Measurements from ENCODE around the gene MT1X. TPM values are rescaled to one million over a fixed set of nuclear protein-coding genes. Genes with fewer than 3 reads are reported as not detected.
A peak's percentile ranks its signal among the peaks of the same experiment; 100 is the strongest.

The MT1X gene
- total RNA-seq, 1 donor from 2014 or later = 3,049 TPM

- TF ChIP-seq POLR2A (IDR thresholded peaks at IDR 0.05) = no peak
- TF ChIP-seq CTCF (IDR thresholded peaks at IDR 0.05) = no peak
- no peak for TF ChIP-seq POLR2AphosphoS5 (IDR thresholded peaks at IDR 0.05; ENCODE audit: insufficient read depth in 1 of 2, low read depth in 1 of 2)
- Histone ChIP-seq H3K4me3 (peak overlapping the region; percentile 79 to 90), H3K27me3 (no peaks in the 10 kb centered on the region), H3K27ac (peak overlapping the region; percentile 79), H3K4me1 (peaks cover 19% of the 10 kb centered on the region), H3K36me3 (no peaks in the 10 kb centered on the region), H3K9me3 (no peaks in the 10 kb centered on the region)
- no peak for DNase-seq (ENCODE audit: extremely low spot score in 2 of 2)
- intact Hi-C loops (cut with DNase I) = no loop called here
Measured at GRCh38 chr16:56728980-56729734, 46.9 kb downstream of the MT1X start.

GRCh38 chr16:56729735-56730662 lies 47.7 kb downstream of the MT1X start, which contains the start of gene NUP93:
NUP93 (plus strand) TSS chr16:56730129; CDS start chr16:56748248, 18,119 bp downstream.
- Histone ChIP-seq H3K4me1 (peaks cover 19% of the 10 kb centered on the region), H3K27ac (peak within 1 kb of the TSS; percentile 79), H3K9me3 (no peaks in the 10 kb centered on the region), H3K36me3 (no peaks in the 10 kb centered on the region), H3K4me3 (peak within 1 kb of the TSS; percentile 79 to 90), H3K27me3 (no peaks in the 10 kb centered on the region)
- peak in 1 of 2 donors; percentile 93 for DNase-seq (ENCODE audit: extremely low spot score in 2 of 2)
- TF ChIP-seq POLR2AphosphoS5 (IDR thresholded peaks at IDR 0.05; ENCODE audit: insufficient read depth in 1 of 2, low read depth in 1 of 2) = peak; percentile 82 to 91
- no peak for TF ChIP-seq CTCF (IDR thresholded peaks at IDR 0.05)
- peak in 1 of 2 donors; percentile 41 for TF ChIP-seq POLR2A (IDR thresholded peaks at IDR 0.05)
- intact Hi-C loops (cut with DNase I) = no loop called here

GRCh38 chr16:56732366-56732765 lies 50.1 kb downstream of the MT1X start:
- Histone ChIP-seq H3K27me3 (no peaks in the 10 kb centered on the region), H3K4me3 (no peak overlapping the region), H3K27ac (no peak overlapping the region), H3K9me3 (no peaks in the 10 kb centered on the region), H3K36me3 (no peaks in the 10 kb centered on the region), H3K4me1 (peaks cover 19% of the 10 kb centered on the region)
- intact Hi-C loops (cut with DNase I) = no loop called here
- no peak for DNase-seq (ENCODE audit: extremely low spot score in 2 of 2)
- TF ChIP-seq POLR2A (IDR thresholded peaks at IDR 0.05) = no peak
- TF ChIP-seq POLR2AphosphoS5 (IDR thresholded peaks at IDR 0.05; ENCODE audit: insufficient read depth in 1 of 2, low read depth in 1 of 2) = no peak
- no peak for TF ChIP-seq CTCF (IDR thresholded peaks at IDR 0.05)

- TF ChIP-seq POLR2AphosphoS5 (IDR thresholded peaks at IDR 0.05; ENCODE audit: insufficient read depth in 1 of 2, low read depth in 1 of 2) = no peak
- TF ChIP-seq CTCF (IDR thresholded peaks at IDR 0.05) = no peak
- TF ChIP-seq POLR2A (IDR thresholded peaks at IDR 0.05) = no peak
- no peak for DNase-seq (ENCODE audit: extremely low spot score in 2 of 2)
- no peaks in the 10 kb centered on the region for H3K27me3 ChIP-seq
- intact Hi-C loops (cut with DNase I) = no loop called here
- no peaks in the 10 kb centered on the region for H3K36me3 ChIP-seq
- no peaks in the 10 kb centered on the region for H3K9me3 ChIP-seq
- H3K4me3 ChIP-seq = no peak overlapping the region
- peaks cover 19% of the 10 kb centered on the region for H3K4me1 ChIP-seq
- H3K27ac ChIP-seq = no peak overlapping the region
Measured at GRCh38 chr16:56732832-56733231, 50.6 kb downstream of the MT1X start.

Other genes starting within 250 kb of the MT1X start
- gene NUDT21, start 231.1 kb upstream of the MT1X start, total RNA-seq = 38.1 TPM
- 14.5 TPM for gene OGFOD1, start 230.9 kb upstream of the MT1X start, total RNA-seq
- 89.9 TPM for gene BBS2, start 162.4 kb upstream of the MT1X start, total RNA-seq
- gene MT4, start 117.4 kb upstream of the MT1X start, total RNA-seq = 25.8 TPM
- 12.8 TPM for gene MT3, start 92.9 kb upstream of the MT1X start, total RNA-seq
- 661 TPM for gene MT2A, start 73.9 kb upstream of the MT1X start, total RNA-seq
- 564 TPM for gene MT1E, start 56.7 kb upstream of the MT1X start, total RNA-seq
- gene MT1M, start 49.8 kb upstream of the MT1X start, total RNA-seq = 63.3 TPM
- 110 TPM for gene MT1A, start 43.8 kb upstream of the MT1X start, total RNA-seq
- gene MT1B, start 30.6 kb upstream of the MT1X start, total RNA-seq = not detected
- 16.0 TPM for gene MT1F, start 24.5 kb upstream of the MT1X start, total RNA-seq
- gene MT1G, start 14.4 kb upstream of the MT1X start, total RNA-seq = not detected
- not detected for gene MT1H, start 12.7 kb upstream of the MT1X start, total RNA-seq
- gene NUP93, start 47.7 kb downstream of the MT1X start, total RNA-seq = 43.7 TPM
- gene SLC12A3, start 182.7 kb downstream of the MT1X start, total RNA-seq = not detected
- 97.7 TPM for gene HERPUD1, start 249.7 kb downstream of the MT1X start, total RNA-seq